Head of caudate nucleus (tissue), 42 donors: ENCODE results near the gene C1QTNF9B.

Source experiments
- DNase-seq, 42 donors: peaks; one replicate each; pipeline versions ENCODE4 v3.0.0 to v3.0.0-alpha.2; 2020 to 2021; ENCODE audit warnings: mixed read lengths in 7 of 42
- intact Hi-C: fragments of 100-400 bp; cut with DNase I; formaldehyde crosslinking; loops from one replicate; pipeline ENCODE4 v1.15.0; 2022

C1QTNF9B gene

GRCh38 chr13:23867027-23867491, 30.2 kb downstream of the C1QTNF9B start:
- intact Hi-C loops, result no loop called here
- DNase-seq, result peak in 9 of 42 donors; percentile 5 to 68 (median 29)

GRCh38 chr13:23866420-23867026, 30.8 kb downstream of the C1QTNF9B start:
- DNase-seq, result no peak
- intact Hi-C loops, result no loop called here

DNA sequence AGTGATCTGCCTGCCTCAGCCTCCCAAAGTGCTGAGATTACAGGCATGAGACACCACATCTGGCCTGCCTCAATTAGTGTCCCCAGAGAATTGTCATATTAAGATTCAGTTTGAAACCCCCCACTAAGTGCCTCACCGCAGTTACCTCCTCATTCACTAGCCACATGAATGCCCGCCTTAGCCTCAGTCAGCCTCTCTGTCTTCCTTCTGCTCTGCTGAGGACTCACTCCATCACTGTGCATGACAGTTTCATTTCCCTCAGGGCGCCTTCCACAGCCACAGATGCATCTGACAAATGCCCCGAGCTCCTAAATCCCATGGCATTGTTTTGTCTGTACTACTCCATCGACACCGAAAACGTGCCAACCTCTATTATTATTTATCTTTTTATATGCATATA, 31.4 kb downstream of the C1QTNF9B start:
- intact Hi-C loops, result no loop called here
- no peak for DNase-seq

DNA sequence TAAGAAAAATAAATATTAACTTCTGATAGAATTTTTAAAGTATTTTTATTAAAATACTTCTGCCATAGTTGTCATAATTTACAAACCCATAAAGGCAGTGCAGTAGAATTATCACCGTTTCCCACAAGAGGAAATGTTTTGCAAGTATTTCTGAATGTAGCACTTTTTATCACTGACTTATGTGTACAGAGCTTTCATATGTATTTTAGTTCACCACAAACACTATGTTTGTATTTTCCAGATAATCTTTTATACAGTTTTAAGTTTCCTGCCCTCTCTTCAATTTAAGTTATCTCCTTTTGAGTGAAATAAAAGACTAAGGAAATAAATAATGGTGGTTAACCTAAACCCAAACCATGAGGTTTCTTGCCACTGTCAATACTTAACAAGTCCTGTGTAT, 32.3 kb downstream of the C1QTNF9B start:
- intact Hi-C loops, result no loop called here
- DNase-seq, result no peak

GRCh38 chr13:23861310-23861709, 36.0 kb downstream of the C1QTNF9B start:
- DNase-seq, result no peak
- intact Hi-C loops, result no loop called here

- intact Hi-C loops, result no loop called here
- DNase-seq, result no peak
Measured at GRCh38 chr13:23859904-23860303, 37.4 kb downstream of the C1QTNF9B start.

GRCh38 chr13:23859455-23859854, 37.8 kb downstream of the C1QTNF9B start:
- DNase-seq, result no peak
- intact Hi-C loops, result no loop called here

DNA sequence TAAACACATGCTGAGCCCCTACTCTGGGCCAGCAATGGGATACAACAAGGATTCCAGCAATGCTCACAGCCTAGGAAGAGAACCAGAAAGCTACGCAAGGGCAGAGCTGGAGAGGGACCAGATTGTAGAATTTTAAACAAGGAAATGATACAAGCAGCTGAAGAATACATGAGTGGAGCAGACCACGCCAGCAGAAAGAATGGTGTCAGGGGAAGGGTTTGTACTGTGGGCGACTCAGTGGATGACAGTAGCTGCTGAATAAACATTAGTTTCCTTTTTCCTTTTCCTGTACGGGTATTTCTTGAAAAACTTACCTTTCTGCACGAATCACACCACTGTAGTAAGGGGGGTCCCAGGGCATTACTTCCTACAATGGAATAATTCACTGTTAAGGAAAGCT, 38.8 kb downstream of the C1QTNF9B start:
- intact Hi-C loops, result no loop called here
- DNase-seq, result no peak

DNA sequence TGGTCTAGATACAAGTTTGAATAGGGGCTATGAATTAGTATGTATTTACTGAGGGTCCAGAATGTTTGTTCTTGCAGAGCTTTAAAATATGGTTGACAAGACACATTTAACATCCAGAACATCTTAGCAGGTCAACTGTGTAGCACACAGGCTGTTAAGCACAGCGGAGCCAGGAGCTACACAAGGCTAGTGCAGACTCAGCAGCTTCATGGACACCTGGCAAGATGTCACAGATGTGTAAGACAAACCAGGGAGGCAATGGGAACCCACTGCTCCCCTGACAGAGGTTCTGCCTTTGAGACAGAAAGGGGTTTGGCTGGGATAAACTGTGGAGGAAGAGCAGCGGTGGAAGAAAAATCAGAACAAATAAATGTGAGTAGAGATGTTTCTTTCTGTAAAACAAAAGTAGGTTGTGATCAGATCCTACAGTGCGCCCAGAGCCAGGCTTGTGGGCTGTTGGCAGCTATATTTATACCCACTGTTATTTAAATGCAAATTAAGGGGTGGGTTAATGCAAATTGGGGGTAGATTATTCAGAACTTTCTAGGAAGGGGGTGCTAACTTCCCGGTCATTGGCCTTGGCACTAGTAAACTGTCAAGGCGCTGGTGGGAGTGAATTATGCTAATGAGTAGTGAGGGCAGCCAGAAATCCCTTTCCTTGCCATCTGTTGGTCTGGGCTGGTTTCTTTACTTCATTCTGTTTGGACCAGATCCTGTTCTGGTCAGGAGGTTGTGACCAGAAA, 41.1 kb downstream of the C1QTNF9B start:
- peak in 17 of 42 donors; percentile 7 to 68 (median 28) for DNase-seq
- intact Hi-C loops, result no loop called here

DNA sequence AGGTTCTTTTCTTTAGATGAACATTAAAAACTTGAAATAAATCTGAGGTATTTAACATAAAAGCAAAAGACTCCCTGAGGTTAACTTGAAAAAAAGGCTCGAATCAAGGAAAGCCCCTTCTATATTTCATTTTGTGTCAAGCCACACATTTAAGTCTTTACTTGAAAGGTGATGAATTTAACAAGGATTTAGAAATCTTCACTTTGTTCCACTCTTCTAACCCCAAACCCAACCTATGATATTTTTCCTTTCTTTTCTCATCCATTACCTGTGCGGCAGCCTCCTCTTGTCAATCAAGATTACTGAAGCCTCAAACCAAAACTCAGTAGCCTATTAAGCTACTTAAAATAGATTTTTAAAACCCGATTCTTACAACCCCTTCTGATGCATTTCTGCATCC, 41.9 kb downstream of the C1QTNF9B start:
- intact Hi-C loops, result no loop called here
- DNase-seq, result no peak

DNA sequence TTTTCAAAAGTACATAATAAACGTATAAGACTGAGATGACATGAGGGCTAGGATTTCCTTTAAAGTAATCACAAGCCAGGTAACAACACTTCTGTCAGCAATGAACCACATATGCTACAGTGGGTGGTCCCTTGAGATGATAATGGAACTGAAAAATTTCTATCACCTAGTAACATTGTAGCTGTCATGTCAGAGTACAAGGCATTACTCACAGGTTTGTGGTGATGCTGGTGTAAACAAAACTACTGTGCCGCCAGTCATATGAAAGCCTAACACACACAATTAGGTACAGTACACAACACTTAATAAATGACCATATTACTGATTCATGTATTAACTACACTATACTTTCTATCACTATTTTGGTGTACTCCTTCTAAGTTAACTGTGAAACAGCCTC, 45.0 kb downstream of the C1QTNF9B start:
- intact Hi-C loops, result no loop called here
- no peak for DNase-seq

- DNase-seq, result no peak
Measured at GRCh38 chr13:23851106-23851505, 46.2 kb downstream of the C1QTNF9B start.

DNA sequence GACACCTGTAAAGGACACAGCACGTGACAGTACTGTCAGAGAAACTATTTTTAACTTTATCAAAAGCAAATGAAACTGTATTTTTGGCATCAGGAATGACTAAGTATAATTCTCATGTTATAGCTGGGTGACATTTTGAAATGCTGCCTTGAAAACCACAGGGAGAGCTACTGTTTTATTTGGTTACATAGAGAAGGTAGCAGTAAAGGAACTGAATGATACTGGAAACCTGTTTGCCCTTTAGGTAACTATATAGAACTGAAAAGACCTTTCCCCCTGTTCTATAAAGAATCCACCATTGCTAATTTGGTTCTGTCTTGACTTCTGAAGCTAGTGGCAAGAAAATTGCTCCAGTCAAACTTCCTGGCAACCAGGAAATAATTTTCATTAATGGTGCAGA, 47.2 kb downstream of the C1QTNF9B start:
- DNase-seq, result no peak
- intact Hi-C loops, result no loop called here

More at GRCh38 chr13:23851106-23851505, 46.2 kb downstream of the C1QTNF9B start:
- intact Hi-C loops, result no loop called here

GRCh38 chr13:23849670-23850069, 47.6 kb downstream of the C1QTNF9B start:
- no peak for DNase-seq
- intact Hi-C loops, result no loop called here

DNA sequence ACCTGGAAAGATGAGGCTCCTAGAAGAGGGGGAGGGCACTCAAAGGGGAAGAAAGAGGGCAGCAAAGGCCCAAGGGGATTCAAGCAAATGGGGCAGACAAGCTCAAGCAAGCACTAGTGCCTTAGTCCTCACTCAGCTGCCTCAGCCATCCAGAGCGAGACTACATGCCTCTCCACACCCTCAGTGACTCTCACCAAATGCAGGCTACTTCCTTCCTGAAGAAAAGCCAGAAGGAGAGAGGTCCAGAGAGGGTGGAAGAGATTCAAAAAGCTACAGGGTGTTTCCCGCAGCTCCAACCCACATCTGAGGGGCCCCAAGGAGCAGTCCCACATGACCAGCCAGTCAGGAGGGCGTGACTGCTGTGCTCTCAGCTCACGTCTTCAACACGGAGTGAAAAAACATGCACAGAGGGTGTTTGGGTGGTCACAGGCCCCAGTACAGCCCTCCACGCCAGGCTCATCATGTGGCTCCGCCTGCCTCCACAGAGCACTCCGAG, 48.6 kb downstream of the C1QTNF9B start:
- DNase-seq, result no peak
- intact Hi-C loops, result no loop called here

DNA sequence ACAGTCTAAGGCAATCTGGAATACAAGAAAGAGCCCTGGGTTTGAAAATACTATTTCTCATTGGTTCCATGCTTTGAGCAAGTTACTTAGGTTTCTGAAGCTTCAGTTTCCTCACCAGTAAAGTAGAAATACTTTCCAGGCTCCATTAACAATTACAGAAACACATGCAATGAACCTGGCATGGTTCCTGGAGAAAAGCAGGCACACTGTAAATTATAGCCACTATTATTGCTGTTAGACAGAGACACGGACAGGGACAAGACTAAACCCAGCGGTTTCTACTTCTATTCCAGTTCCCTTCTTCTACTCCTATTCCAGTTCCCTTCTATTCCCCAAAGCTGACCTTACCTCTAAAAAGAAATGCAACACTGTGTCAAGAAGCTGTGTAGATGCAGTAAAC, 49.3 kb downstream of the C1QTNF9B start:
- intact Hi-C loops, result no loop called here
- no peak for DNase-seq

DNA sequence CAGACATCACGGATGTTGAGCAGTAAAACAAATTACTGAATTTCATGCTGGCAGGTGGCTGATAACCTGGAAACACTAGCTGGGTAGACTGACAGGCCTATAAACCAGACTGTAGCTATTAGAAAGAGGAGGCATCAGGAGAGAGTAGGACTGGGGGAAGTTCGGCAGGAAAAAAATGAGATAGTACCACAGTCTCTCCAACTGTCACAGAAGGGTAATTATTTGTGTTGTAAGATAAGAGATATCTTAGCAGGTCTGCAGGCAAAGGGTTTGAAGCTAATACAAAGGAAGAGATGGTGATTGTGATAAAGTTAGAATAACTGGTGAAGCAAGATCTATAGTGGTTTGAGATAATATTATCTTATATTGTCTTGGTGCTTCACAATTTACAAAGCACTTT, 49.8 kb downstream of the C1QTNF9B start:
- DNase-seq, result no peak
- intact Hi-C loops, result no loop called here

- intact Hi-C loops, result no loop called here
- DNase-seq, result no peak
Measured at GRCh38 chr13:23845105-23845725, 52.1 kb downstream of the C1QTNF9B start.

GRCh38 chr13:23844132-23844531, 53.2 kb downstream of the C1QTNF9B start:
- DNase-seq, result no peak
- intact Hi-C loops, result no loop called here

GRCh38 chr13:23843436-23843835, 53.9 kb downstream of the C1QTNF9B start:
- intact Hi-C loops, result no loop called here
- no peak for DNase-seq
